A549 (cell line): Measurements from ENCODE around the gene ACVR1B. TPM values are rescaled to one million over a fixed set of nuclear protein-coding genes. Genes with fewer than 3 reads are reported as not detected.

Source experiments
- ATAC-seq, 2 experiments: fragments of 200-7000 bp in 1 of 2; fragments of >200 bp in 1 of 2; cut with Nextera tagmentation in 1 of 2; cut with Tn5 transposase in 1 of 2; 3 replicates each; pipeline versions ENCODE4 v1.8.0 to v1.9.1; 2018 to 2020; ENCODE audit warnings: mild to moderate bottlenecking in 1 of 2, moderate library complexity in 1 of 2
- CTCF ChIA-PET: fragments of 300-600 bp; sonication (Branson Sonifier 250); formaldehyde crosslinking; extraction: SDS; loops from one replicate; lab custom pipeline; 2021; ENCODE audit warnings: antibody characterized with exemption, inconsistent platforms; lab: Yijun Ruan, JAX
- POLR2A ChIA-PET: fragments of 350-600 bp; formaldehyde crosslinking; extraction: SDS; loops from one replicate; lab custom pipeline; 2021; ENCODE audit warnings: antibody characterized with exemption, inconsistent platforms; lab: Yijun Ruan, JAX
- DNase-seq, 2 experiments: peaks; one replicate each; pipeline versions ENCODE4 v3.0.0 to v3.0.0-alpha.2; 2011 to 2016; ENCODE audit warnings: low read depth in 1 of 2, low spot score in 1 of 2
- FAIRE-seq: peaks from 2 replicates; lab custom pipeline; 2011; peaks lifted over from hg19 to GRCh38; lab: Jason Lieb, UNC
- H3K27ac ChIP-seq, 2 experiments: fragments of >200 bp; sonication (Bioruptor Twin); formaldehyde crosslinking; 3 replicates each; pipeline ENCODE4 v1.5.1; 2016 to 2017
- H3K4me1 ChIP-seq: fragments of >200 bp; sonication (Bioruptor Twin); formaldehyde crosslinking; 3 replicates; pipeline ENCODE4 v1.6.1; 2016
- H3K4me2 ChIP-seq: fragments of >200 bp; sonication (Bioruptor Twin); formaldehyde crosslinking; 3 replicates; pipeline ENCODE4 v1.6.1; 2016
- H3K4me3 ChIP-seq: fragments of >200 bp; sonication (Bioruptor Twin); formaldehyde crosslinking; 3 replicates; pipeline ENCODE4 v1.5.1; 2016
- H3K9me3 ChIP-seq: fragments of >200 bp; sonication (Bioruptor Twin); formaldehyde crosslinking; 3 replicates; pipeline ENCODE4 v1.6.1; 2016
- ATOH8 ChIP-seq: fragments of 250-450 bp; sonication (Bioruptor Pico); IDR thresholded peaks from 2 replicates; pipeline ENCODE4 v1.5.0; 2020; ENCODE audit warnings: low read depth, mild to moderate bottlenecking, moderate library complexity
- CHD2 ChIP-seq: fragments of 150-350 bp; IDR thresholded peaks from 2 replicates; pipeline ENCODE4 v1.6.1; 2014; ENCODE audit warnings: low read length; ENCODE audit not compliant: partially characterized antibody
- ESRRA ChIP-seq: fragments of 150-350 bp; IDR thresholded peaks from 2 replicates; pipeline ENCODE4 v1.6.1; 2014; ENCODE audit warnings: mild to moderate bottlenecking, low read length, borderline replicate concordance
- FOSB ChIP-seq: fragments of 250-450 bp; sonication (Bioruptor Pico); IDR thresholded peaks from 2 replicates; pipeline ENCODE4 v1.5.0; 2020; ENCODE audit warnings: mild to moderate bottlenecking, moderate library complexity
- HEYL ChIP-seq: fragments of 250-450 bp; sonication (Bioruptor Pico); IDR thresholded peaks from 2 replicates; pipeline ENCODE4 v1.8.0; 2021; ENCODE audit warnings: mild to moderate bottlenecking, moderate library complexity
- HOXA7 ChIP-seq: fragments of 250-450 bp; sonication (Bioruptor Pico); IDR thresholded peaks from 2 replicates; pipeline ENCODE4 v1.5.0; 2020; ENCODE audit warnings: mild to moderate bottlenecking, moderate library complexity
- HOXB5 ChIP-seq: fragments of 250-450 bp; sonication (Bioruptor Pico); IDR thresholded peaks from 2 replicates; pipeline ENCODE4 v1.5.0; 2020; ENCODE audit warnings: mild to moderate bottlenecking, moderate library complexity
- KDM5A ChIP-seq: fragments of 200-600 bp; sonication (generic); IDR thresholded peaks from 2 replicates; pipeline ENCODE4 v1.6.1; 2016; ENCODE audit warnings: antibody characterized with exemption, mild to moderate bottlenecking
- MAZ ChIP-seq: fragments of 150-350 bp; IDR thresholded peaks from 2 replicates; pipeline ENCODE4 v1.6.1; 2014; ENCODE audit warnings: antibody characterized with exemption, low read depth, low read length, borderline replicate concordance
- NPAS2 ChIP-seq: fragments of 250-450 bp; sonication (Bioruptor Pico); IDR thresholded peaks from 2 replicates; pipeline ENCODE4 v1.8.0; 2022; ENCODE audit warnings: mild to moderate bottlenecking, moderate library complexity, borderline replicate concordance
- NR3C1 ChIP-seq: fragments of >200 bp; sonication (Bioruptor Twin); formaldehyde crosslinking; IDR thresholded peaks from 3 replicates; pipeline ENCODE4 v1.6.1; 2017
- POLR2A ChIP-seq: IDR thresholded peaks from 2 replicates; pipeline ENCODE4 v1.6.1; 2012; ENCODE audit warnings: mild to moderate bottlenecking, low read length
- RCOR1 ChIP-seq: fragments of 150-350 bp; IDR thresholded peaks from 2 replicates; pipeline ENCODE4 v1.6.1; 2014; ENCODE audit warnings: antibody characterized with exemption, low read length, low read depth
- RNF2 ChIP-seq: fragments of 200-600 bp; sonication (generic); IDR thresholded peaks from 2 replicates; pipeline ENCODE4 v1.6.1; 2016; ENCODE audit warnings: low read depth, mild to moderate bottlenecking, antibody characterized with exemption, moderate library complexity, borderline replicate concordance
- SREBF2 ChIP-seq: fragments of 450-650 bp; IDR thresholded peaks from 2 replicates; pipeline ENCODE4 v1.6.1; 2014; ENCODE audit warnings: mild to moderate bottlenecking, moderate library complexity
- TFCP2L1 ChIP-seq: fragments of 250-450 bp; sonication (Bioruptor Pico); IDR thresholded peaks from 2 replicates; pipeline ENCODE4 v1.5.0; 2021; ENCODE audit warnings: mild to moderate bottlenecking
- ZFP36 ChIP-seq: fragments of 450-650 bp; IDR thresholded peaks from 2 replicates; pipeline ENCODE4 v1.6.1; 2014; ENCODE audit warnings: borderline replicate concordance; ENCODE audit not compliant: partially characterized antibody
- WGBS: methylation state at CpG from one replicate; pipeline ENCODE4 v1.1.6; 2017; ENCODE audit errors: missing lambda C conversion rate; 5-methylcytosine and 5-hydroxymethylcytosine counted together
- polyA plus RNA-seq, 4 experiments: library from polyadenylated mRNA; depleted of rRNA in 3 of 4; stranded (reverse); fragments of >200 nt; fragmentation: RNase III in 1 of 4; extraction: RNeasy Plus Mini Kit Qiagen cat#74134 plus additional on column Dnase treatment in 1 of 4; gene quantifications; 2 replicates in 3 of 4; 3 replicates in 1 of 4; pipeline ENCODE4 v1.2.3, GENCODE V29; 2011 to 2017
- TF ChIP-seq, protein P1 (sequence below): IDR thresholded peaks from 2 replicates; pipeline ENCODE4 v1.6.1; 2012
- TF ChIP-seq, protein P2 (sequence below): IDR thresholded peaks from 2 replicates; pipeline ENCODE4 v1.6.1; 2012

Gene ACVR1B
- polyA plus RNA-seq, 2 of the 4 experiments (the other 2 are of a cell fraction) = 15.2 to 18.4 TPM

- ChIA-PET POLR2A (no interaction called here), CTCF (interaction anchor here (0.7 to 4.9 kb wide), 11 partner anchors 9 to 1866 kb away, joined by 3 to 32 read pairs (median 3); no protein-coding TSS in a partner anchor)
- ATAC-seq = peak in 1 of 2 experiments; percentile 9; a peak in 2 of 6 replicates
- Histone ChIP-seq H3K4me1 (no peaks in the 10 kb centered on the region), H3K4me2 (no peak overlapping the region), H3K4me3 (no peak overlapping the region), H3K27ac (no peak overlapping the region), H3K9me3 (no peaks in the 10 kb centered on the region)
- TF ChIP-seq CHD2 (no peak), NPAS2 (CRISPR knock-in tag) (no peak), HEYL (no peak), RCOR1 (no peak), POLR2A (no peak), ESRRA (no peak)
- TF ChIP-seq, protein P1, sequence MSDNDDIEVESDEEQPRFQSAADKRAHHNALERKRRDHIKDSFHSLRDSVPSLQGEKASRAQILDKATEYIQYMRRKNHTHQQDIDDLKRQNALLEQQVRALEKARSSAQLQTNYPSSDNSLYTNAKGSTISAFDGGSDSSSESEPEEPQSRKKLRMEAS = no peak
- TF ChIP-seq, protein P2, sequence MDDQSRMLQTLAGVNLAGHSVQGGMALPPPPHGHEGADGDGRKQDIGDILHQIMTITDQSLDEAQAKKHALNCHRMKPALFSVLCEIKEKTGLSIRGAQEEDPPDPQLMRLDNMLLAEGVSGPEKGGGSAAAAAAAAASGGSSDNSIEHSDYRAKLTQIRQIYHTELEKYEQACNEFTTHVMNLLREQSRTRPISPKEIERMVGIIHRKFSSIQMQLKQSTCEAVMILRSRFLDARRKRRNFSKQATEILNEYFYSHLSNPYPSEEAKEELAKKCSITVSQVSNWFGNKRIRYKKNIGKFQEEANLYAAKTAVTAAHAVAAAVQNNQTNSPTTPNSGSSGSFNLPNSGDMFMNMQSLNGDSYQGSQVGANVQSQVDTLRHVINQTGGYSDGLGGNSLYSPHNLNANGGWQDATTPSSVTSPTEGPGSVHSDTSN = no peak
- no peak for FAIRE-seq
- 69% methylated on average over 17 of the region's 18 CpGs for WGBS
- no peak for DNase-seq
These were observed 45.7 kb upstream of the ACVR1B start for GRCh38 chr12:51905471-51906429.

GRCh38 chr12:51906430-51907082 is 44.9 kb upstream of the ACVR1B start:
- H3K4me1 ChIP-seq = no peaks in the 10 kb centered on the region
- no peak for TF ChIP-seq HOXB5 (CRISPR knock-in tag)
- TF ChIP-seq KDM5A = no peak
- TF ChIP-seq TFCP2L1 (CRISPR knock-in tag) = no peak
- no peak for TF ChIP-seq SREBF2
- no peak for TF ChIP-seq CHD2
- no peak for TF ChIP-seq MAZ
- no peak for TF ChIP-seq ZFP36
- no peak for TF ChIP-seq HOXA7 (CRISPR knock-in tag)
- no peak for TF ChIP-seq NR3C1
- no peak for TF ChIP-seq ATOH8 (CRISPR knock-in tag)
- TF ChIP-seq FOSB (CRISPR knock-in tag) = no peak
- no peak for TF ChIP-seq RNF2
- ChIA-PET CTCF (interaction anchor here (1.0 to 4.9 kb wide), 6 partner anchors 10 to 117 kb away, joined by 3 to 32 read pairs (median 3); no protein-coding TSS in a partner anchor), POLR2A (no interaction called here)
- ATAC-seq (peak in 1 of 2 experiments; percentile 9; a peak in 2 of 6 replicates), FAIRE-seq (no peak), DNase-seq (no peak)
- 65% methylated on average over 14 of the region's 23 CpGs for WGBS
- H3K27ac ChIP-seq = no peak overlapping the region
- no peaks in the 10 kb centered on the region for H3K9me3 ChIP-seq
- no peak overlapping the region for H3K4me3 ChIP-seq
- no peak overlapping the region for H3K4me2 ChIP-seq
